ENCODE data around the gene FASTK. TPM values are rescaled to one million over a fixed set of nuclear protein-coding genes. Genes with fewer than 3 reads are reported as not detected.

FASTK gene
- total RNA-seq, 1 donor from 2014 or later, result 89.8 TPM

GRCh38 chr7:151063212-151063561, 17.4 kb downstream of the FASTK start:
- no peak for DNase-seq (ENCODE audit: low read depth)
- no peak for TF ChIP-seq CTCF (conservative IDR thresholded peaks at IDR 0.05; ENCODE audit: low read depth, low read length)
- H3K4me3 ChIP-seq (ENCODE audit: low read depth, low read length), result peak overlapping the region; percentile 72

- H3K4me3 ChIP-seq (ENCODE audit: low read depth, low read length), result peak overlapping the region; percentile 72
- DNase-seq (ENCODE audit: low read depth), result peak; percentile 64
- TF ChIP-seq CTCF (conservative IDR thresholded peaks at IDR 0.05; ENCODE audit: low read depth, low read length), result no peak
Measured at GRCh38 chr7:151062399-151063211, 18.0 kb downstream of the FASTK start.

GRCh38 chr7:151062111-151062398, 18.6 kb downstream of the FASTK start:
- DNase-seq (ENCODE audit: low read depth), result no peak
- TF ChIP-seq CTCF (conservative IDR thresholded peaks at IDR 0.05; ENCODE audit: low read depth, low read length), result no peak
- peak overlapping the region; percentile 31 for H3K4me3 ChIP-seq (ENCODE audit: low read depth, low read length)

- no peak for DNase-seq (ENCODE audit: low read depth)
- TF ChIP-seq CTCF (conservative IDR thresholded peaks at IDR 0.05; ENCODE audit: low read depth, low read length), result no peak
- H3K4me3 ChIP-seq (ENCODE audit: low read depth, low read length), result peak overlapping the region; percentile 71
Measured at GRCh38 chr7:151061213-151062110, 19.1 kb downstream of the FASTK start.

GRCh38 chr7:151060416-151061212, 20.0 kb downstream of the FASTK start:
- no peak for DNase-seq (ENCODE audit: low read depth)
- TF ChIP-seq CTCF (conservative IDR thresholded peaks at IDR 0.05; ENCODE audit: low read depth, low read length), result peak; percentile 39
- peak overlapping the region; percentile 71 for H3K4me3 ChIP-seq (ENCODE audit: low read depth, low read length)

GRCh38 chr7:151060113-151060415, 20.5 kb downstream of the FASTK start:
- peak overlapping the region; percentile 71 for H3K4me3 ChIP-seq (ENCODE audit: low read depth, low read length)
- DNase-seq (ENCODE audit: low read depth), result no peak
- no peak for TF ChIP-seq CTCF (conservative IDR thresholded peaks at IDR 0.05; ENCODE audit: low read depth, low read length)
